Muscle layer of colon (tissue), 2 donors: ENCODE results near the gene POLA1.

ENCODE experiments used
- H3K27ac ChIP-seq: one replicate; pipeline ENCODE4 v1.7.0; 2013; ENCODE audit warnings: low read depth, mild to moderate bottlenecking, low read length, moderate library complexity
- H3K27me3 ChIP-seq, 2 donors: one replicate each; pipeline ENCODE4 v1.7.0; 2013; ENCODE audit warnings: low read length in 2 of 2, mild to moderate bottlenecking in 2 of 2; ENCODE audit not compliant: insufficient read depth in 2 of 2, control insufficient read depth in 1 of 2
- H3K36me3 ChIP-seq: one replicate; pipeline ENCODE4 v1.7.0; 2013; ENCODE audit warnings: mild to moderate bottlenecking, low read length; ENCODE audit not compliant: insufficient read depth
- H3K4me1 ChIP-seq: one replicate; pipeline ENCODE4 v1.7.0; 2013; ENCODE audit warnings: mild to moderate bottlenecking, low read length; ENCODE audit not compliant: insufficient read depth
- H3K4me3 ChIP-seq, 2 donors: one replicate each; pipeline ENCODE4 v1.7.0; 2013; ENCODE audit warnings: low read length in 2 of 2, low read depth in 1 of 2, mild to moderate bottlenecking in 1 of 2, moderate library complexity in 1 of 2
- H3K9ac ChIP-seq: one replicate; pipeline ENCODE4 v1.7.0; 2013; ENCODE audit warnings: low read length
- H3K9me3 ChIP-seq: one replicate; pipeline ENCODE4 v1.7.0; 2013; ENCODE audit warnings: mild to moderate bottlenecking, low read length
- donor health status: abdominal sarcoma.
- donor health status: Adenocarcinoma of cecum.

POLA1 gene

GRCh38 chrX:25012793-25013631 is 319.3 kb downstream of the POLA1 start:
- no peaks in the 10 kb centered on the region for H3K9me3 ChIP-seq
- H3K27ac ChIP-seq = no peak overlapping the region
- no peaks in the 10 kb centered on the region for H3K4me1 ChIP-seq
- H3K36me3 ChIP-seq = no peaks in the 10 kb centered on the region
- H3K9ac ChIP-seq = no peak overlapping the region
- H3K27me3 ChIP-seq = peaks cover 79 to 94% of the 10 kb centered on the region in 2 donors
- H3K4me3 ChIP-seq = no peak overlapping the region

- H3K36me3 ChIP-seq = no peaks in the 10 kb centered on the region
- no peaks in the 10 kb centered on the region for H3K9me3 ChIP-seq
- no peaks in the 10 kb centered on the region for H3K4me1 ChIP-seq
- no peak overlapping the region for H3K27ac ChIP-seq
- no peak overlapping the region for H3K4me3 ChIP-seq
- H3K9ac ChIP-seq = no peak overlapping the region
- H3K27me3 ChIP-seq = peaks cover 82 to 94% of the 10 kb centered on the region in 2 donors
These were observed 320.1 kb downstream of the POLA1 start for GRCh38 chrX:25013632-25014365.

- no peak overlapping the region for H3K9ac ChIP-seq
- no peak overlapping the region for H3K27ac ChIP-seq
- H3K36me3 ChIP-seq = no peaks in the 10 kb centered on the region
- H3K4me1 ChIP-seq = no peaks in the 10 kb centered on the region
- H3K4me3 ChIP-seq = no peak overlapping the region
- H3K9me3 ChIP-seq = no peaks in the 10 kb centered on the region
- peaks cover 81 to 94% of the 10 kb centered on the region in 2 donors for H3K27me3 ChIP-seq
These were observed 320.7 kb downstream of the POLA1 start for GRCh38 chrX:25014366-25014838.

- Histone ChIP-seq H3K4me3 (peak within 1 kb of the TSS in 1 of 2 donors; percentile 8), H3K9ac (no peak within 1 kb of the TSS), H3K27me3 (peaks cover 80 to 94% of the 10 kb centered on the region in 2 donors), H3K36me3 (no peaks in the 10 kb centered on the region), H3K27ac (no peak within 1 kb of the TSS), H3K9me3 (no peaks in the 10 kb centered on the region), H3K4me1 (no peaks in the 10 kb centered on the region)
These were observed 322.0 kb downstream of the POLA1 start, which contains the start of gene ARX for GRCh38 chrX:25015486-25016360. TSS of gene ARX (minus strand) at chrX:25015965. CDS start at chrX:25015737, 228 bp downstream.

GRCh38 chrX:25016361-25016671 is 322.6 kb downstream of the POLA1 start:
- peaks cover 78 to 94% of the 10 kb centered on the region in 2 donors for H3K27me3 ChIP-seq

GRCh38 chrX:25016938-25017598 is 323.4 kb downstream of the POLA1 start:
- Histone ChIP-seq H3K36me3 (no peaks in the 10 kb centered on the region), H3K9ac (no peak overlapping the region), H3K9me3 (no peaks in the 10 kb centered on the region), H3K4me3 (no peak overlapping the region), H3K27me3 (peaks cover 78 to 94% of the 10 kb centered on the region in 2 donors), H3K4me1 (no peaks in the 10 kb centered on the region), H3K27ac (no peak overlapping the region)

More at GRCh38 chrX:25016361-25016671, 322.6 kb downstream of the POLA1 start:
- no peak overlapping the region for H3K9ac ChIP-seq
- no peaks in the 10 kb centered on the region for H3K9me3 ChIP-seq
- H3K4me1 ChIP-seq = no peaks in the 10 kb centered on the region
- H3K4me3 ChIP-seq = no peak overlapping the region
- no peaks in the 10 kb centered on the region for H3K36me3 ChIP-seq
- H3K27ac ChIP-seq = no peak overlapping the region

- Histone ChIP-seq H3K27ac (no peak overlapping the region), H3K9me3 (no peaks in the 10 kb centered on the region), H3K9ac (no peak overlapping the region), H3K27me3 (peaks cover 76 to 94% of the 10 kb centered on the region in 2 donors), H3K36me3 (no peaks in the 10 kb centered on the region), H3K4me1 (no peaks in the 10 kb centered on the region), H3K4me3 (no peak overlapping the region)
These were observed 324.0 kb downstream of the POLA1 start for GRCh38 chrX:25017667-25018247.

GRCh38 chrX:25018682-25019081 is 325.0 kb downstream of the POLA1 start:
- Histone ChIP-seq H3K36me3 (no peaks in the 10 kb centered on the region), H3K27me3 (peaks cover 76 to 99% of the 10 kb centered on the region in 2 donors), H3K9ac (no peak overlapping the region), H3K9me3 (no peaks in the 10 kb centered on the region), H3K4me3 (no peak overlapping the region), H3K27ac (no peak overlapping the region), H3K4me1 (no peaks in the 10 kb centered on the region)

GRCh38 chrX:25019707-25020390 is 326.1 kb downstream of the POLA1 start:
- H3K27me3 ChIP-seq = peaks cover 67 to 94% of the 10 kb centered on the region in 2 donors
- H3K27ac ChIP-seq = no peak overlapping the region
- H3K9ac ChIP-seq = no peak overlapping the region
- H3K36me3 ChIP-seq = no peaks in the 10 kb centered on the region
- H3K9me3 ChIP-seq = no peaks in the 10 kb centered on the region
- no peaks in the 10 kb centered on the region for H3K4me1 ChIP-seq
- no peak overlapping the region for H3K4me3 ChIP-seq

- Histone ChIP-seq H3K27me3 (peaks cover 61 to 89% of the 10 kb centered on the region in 2 donors), H3K9me3 (no peaks in the 10 kb centered on the region), H3K4me3 (no peak overlapping the region), H3K9ac (no peak overlapping the region), H3K36me3 (no peaks in the 10 kb centered on the region), H3K4me1 (no peaks in the 10 kb centered on the region), H3K27ac (no peak overlapping the region)
These were observed 326.7 kb downstream of the POLA1 start for GRCh38 chrX:25020391-25020904.
